Measurements from ENCODE around the gene SLU7.

GRCh38 chr5:160354666-160355065, 64.2 kb downstream of the SLU7 start:
- TF ChIP-seq POLR2A (IDR thresholded peaks at IDR 0.05; ENCODE audit: low read depth, low read length) (no peak), TAF1 (IDR thresholded peaks at IDR 0.05; ENCODE audit: low read depth, low read length) (no peak)
